Thyroid gland (tissue), 4 donors: ENCODE data around the gene ACSM3. TPM values are rescaled to one million over a fixed set of nuclear protein-coding genes. Genes with fewer than 3 reads are reported as not detected.

Experiments
- DNase-seq, 2 donors: peaks; one replicate each; pipeline ENCODE4 v3.0.0-alpha.2; 2019
- H3K27ac ChIP-seq, 3 donors: fragments of 200-600 bp; sonication (generic); 1 replicate in 2 of 3; 2 replicates in 1 of 3; pipeline ENCODE4 v1.5.1; 2016 to 2019; ENCODE audit warnings: mild to moderate bottlenecking in 1 of 3, moderate library complexity in 1 of 3
- H3K27me3 ChIP-seq: fragments of 200-600 bp; sonication (generic); one replicate; pipeline ENCODE4 v1.5.1; 2019
- H3K36me3 ChIP-seq, 2 donors: fragments of 200-600 bp; sonication (generic); one replicate each; pipeline ENCODE4 v1.5.1; 2016 to 2019
- H3K4me1 ChIP-seq, 2 donors: fragments of 200-600 bp; sonication (generic); one replicate each; pipeline ENCODE4 v1.5.1; 2017 to 2019
- H3K4me3 ChIP-seq, 3 donors: fragments of 200-600 bp; sonication (generic); replicated peaks in 1 of 3; 1 replicate in 2 of 3; 2 replicates in 1 of 3; pipeline ENCODE4 v1.5.1; 2016; ENCODE audit warnings: mild to moderate bottlenecking in 1 of 3
- H3K9me3 ChIP-seq: fragments of 200-600 bp; sonication (generic); one replicate; pipeline ENCODE4 v1.5.1; 2017
- CTCF ChIP-seq, 6 experiments: fragments of 200-600 bp in 3 of 6; fragments of 450-650 bp in 3 of 6; sonication (generic) in 3 of 6; IDR thresholded peaks; one replicate each; pipeline ENCODE4 v1.5.1; 2016 to 2019; ENCODE audit warnings: antibody characterized with exemption in 6 of 6, mild to moderate bottlenecking in 2 of 6, inconsistent platforms in 1 of 6, moderate library complexity in 1 of 6
- POLR2A ChIP-seq, 2 donors: fragments of 450-650 bp; IDR thresholded peaks; one replicate each; pipeline ENCODE4 v1.6.1; 2017; ENCODE audit warnings: antibody characterized with exemption in 2 of 2, mild to moderate bottlenecking in 2 of 2, moderate library complexity in 1 of 2
- WGBS, 2 donors: methylation state at CpG; one replicate each; pipeline ENCODE4 v1.1.5; 2017; 5-methylcytosine and 5-hydroxymethylcytosine counted together
- intact Hi-C: fragments of 100-400 bp; cut with DNase I; formaldehyde crosslinking; loops from one replicate; pipeline ENCODE4 v1.15.1; 2023
- total RNA-seq, 4 donors: library from RNA; depleted of rRNA; stranded (reverse); fragments of >200 nt; gene quantifications; one replicate each; pipeline ENCODE4 v1.2.3, GENCODE V29; 2016

ACSM3 gene
- total RNA-seq, 4 donors from 2014 or later = 1.2 to 1.7 (median 1.6) TPM; not detected in 1

GRCh38 chr16:20838240-20838639 lies 74.4 kb downstream of the ACSM3 start:
- TF ChIP-seq POLR2A (IDR thresholded peaks at IDR 0.05) = no peak
- no peak for TF ChIP-seq CTCF (IDR thresholded peaks at IDR 0.05)
- intact Hi-C loops = no loop called here
- no peak for DNase-seq
- H3K4me3 ChIP-seq = no peak overlapping the region
- no peaks in the 10 kb centered on the region for H3K36me3 ChIP-seq
- no peaks in the 10 kb centered on the region for H3K9me3 ChIP-seq
- H3K27ac ChIP-seq = no peak overlapping the region
- 70 to 80% methylated on average over 1 of the region's 1 CpG for WGBS, 2 donors
- H3K4me1 ChIP-seq = no peaks in the 10 kb centered on the region
- H3K27me3 ChIP-seq = no peaks in the 10 kb centered on the region

- no peak for DNase-seq
- no peak for TF ChIP-seq POLR2A (IDR thresholded peaks at IDR 0.05)
- no peak for TF ChIP-seq CTCF (IDR thresholded peaks at IDR 0.05)
- no peak overlapping the region for H3K4me3 ChIP-seq
- H3K4me1 ChIP-seq = no peaks in the 10 kb centered on the region
- H3K9me3 ChIP-seq = no peaks in the 10 kb centered on the region
- WGBS, 2 donors = 99% methylated on average over 2 of the region's 2 CpGs
- intact Hi-C loops = no loop called here
- H3K36me3 ChIP-seq = no peaks in the 10 kb centered on the region
- H3K27ac ChIP-seq = no peak overlapping the region
- no peaks in the 10 kb centered on the region for H3K27me3 ChIP-seq
These were observed 75.7 kb downstream of the ACSM3 start for GRCh38 chr16:20839504-20839903.

- H3K4me3 ChIP-seq = no peak overlapping the region
- no peak for TF ChIP-seq CTCF (IDR thresholded peaks at IDR 0.05)
- no peak for TF ChIP-seq POLR2A (IDR thresholded peaks at IDR 0.05)
- no peak overlapping the region for H3K27ac ChIP-seq
- DNase-seq = no peak
- H3K36me3 ChIP-seq = no peaks in the 10 kb centered on the region
- H3K27me3 ChIP-seq = no peaks in the 10 kb centered on the region
- no peaks in the 10 kb centered on the region for H3K4me1 ChIP-seq
- 86 to 92% methylated on average over 2 of the region's 2 CpGs for WGBS, 2 donors
- no peaks in the 10 kb centered on the region for H3K9me3 ChIP-seq
- intact Hi-C loops = loop anchor here (10.0 kb wide), 1 partner anchor 151 kb away; no protein-coding TSS in a partner anchor
These were observed 80.2 kb downstream of the ACSM3 start for GRCh38 chr16:20844054-20844453.

GRCh38 chr16:20844588-20844987 lies 80.8 kb downstream of the ACSM3 start:
- 79% methylated on average over 3 of the region's 3 CpGs for whole genome bisulfite sequencing, 2 donors
- no peak overlapping the region for H3K4me3 ChIP-seq
- H3K4me1 ChIP-seq = peaks cover 0 to under 1% of the 10 kb centered on the region in 2 donors
- no peak for DNase-seq
- no peaks in the 10 kb centered on the region for H3K36me3 ChIP-seq
- H3K9me3 ChIP-seq = no peaks in the 10 kb centered on the region
- no peak overlapping the region for H3K27ac ChIP-seq
- TF ChIP-seq POLR2A (IDR thresholded peaks at IDR 0.05) (no peak), CTCF (IDR thresholded peaks at IDR 0.05) (no peak)
- intact Hi-C loops = loop anchor here (10.0 kb wide), 1 partner anchor 150 kb away; no protein-coding TSS in a partner anchor
- H3K27me3 ChIP-seq = no peaks in the 10 kb centered on the region

- 94 to 99% methylated on average over 6 of the region's 6 CpGs for WGBS, 2 donors
- no peaks in the 10 kb centered on the region for H3K36me3 ChIP-seq
- no peak overlapping the region for H3K4me3 ChIP-seq
- no peaks in the 10 kb centered on the region for H3K27me3 ChIP-seq
- TF ChIP-seq CTCF (IDR thresholded peaks at IDR 0.05) = no peak
- H3K9me3 ChIP-seq = no peaks in the 10 kb centered on the region
- DNase-seq = no peak
- H3K4me1 ChIP-seq = peaks cover 12 to 14% of the 10 kb centered on the region in 2 donors
- H3K27ac ChIP-seq = no peak overlapping the region
- intact Hi-C loops = loop anchor here (5.0 to 10.0 kb wide), 2 partner anchors 149 to 241 kb away; no protein-coding TSS in a partner anchor
These were observed 82.2 kb downstream of the ACSM3 start for GRCh38 chr16:20846030-20846429.
